Endothelial cell of umbilical vein (primary cell): ENCODE data around the gene GPAT3. TPM values are rescaled to one million over a fixed set of nuclear protein-coding genes. Genes with fewer than 3 reads are reported as not detected.
"Not testable (repeated sequence)": the region's sequence is repeated elsewhere in the genome, so short reads cannot be mapped to it uniquely, and the experiment has no call there.

Source experiments
- BruUV-seq: library from RNA; stranded (reverse); fragments of 400-500 nt; replicated peaks from 2 replicates; lab custom pipeline; 2021; lab: Mats Ljungman, UMichigan
- CTCF ChIA-PET: fragments of 300-600, 350-600 bp; sonication (Branson Sonifier 250); formaldehyde crosslinking; loops from one replicate; lab custom pipeline; 2021; ENCODE audit warnings: antibody characterized with exemption, inconsistent platforms; lab: Charles Lee
- POLR2A ChIA-PET: fragments of 300-600, 350-600 bp; sonication (Branson Sonifier 250); formaldehyde crosslinking; loops from one replicate; lab custom pipeline; 2021; ENCODE audit warnings: antibody characterized with exemption, inconsistent platforms; lab: Charles Lee
- DNase-seq: peaks from one replicate; pipeline ENCODE4 v3.0.0-alpha.2; 2011; ENCODE audit warnings: low read depth, low spot score
- FAIRE-seq: peaks from 2 replicates; lab custom pipeline; 2011; peaks lifted over from hg19 to GRCh38; lab: Jason Lieb, UNC
- H2AFZ ChIP-seq: 2 replicates; pipeline ENCODE4 v1.6.0; 2012; ENCODE audit warnings: low read depth, low read length, control low read depth, inconsistent platforms
- H3K27ac ChIP-seq: 2 replicates; pipeline ENCODE4 v1.5.1; 2011; ENCODE audit warnings: low read depth, mild to moderate bottlenecking, control low read depth, low read length, moderate library complexity; ENCODE audit not compliant: insufficient read depth
- H3K27me3 ChIP-seq, 2 experiments: 2 replicates each; pipeline versions ENCODE4 v1.6.0 to v1.6.1; 2011; ENCODE audit warnings: low read length in 2 of 2, mixed read lengths in 1 of 2; ENCODE audit not compliant: control insufficient read depth in 2 of 2, insufficient read depth in 2 of 2
- H3K36me3 ChIP-seq, 2 experiments: 2 replicates in 1 of 2; 3 replicates in 1 of 2; pipeline ENCODE4 v1.5.1; 2011; ENCODE audit warnings: low read length in 2 of 2, mild to moderate bottlenecking in 1 of 2, moderate library complexity in 1 of 2; ENCODE audit not compliant: control insufficient read depth in 2 of 2, insufficient read depth in 2 of 2; ENCODE audit errors: extremely low read depth in 1 of 2
- H3K4me1 ChIP-seq: 3 replicates; pipeline ENCODE4 v1.5.1; 2011; ENCODE audit warnings: mild to moderate bottlenecking, low read length; ENCODE audit not compliant: control insufficient read depth, insufficient read depth; ENCODE audit errors: extremely low read depth
- H3K4me2 ChIP-seq: 2 replicates; pipeline ENCODE4 v1.6.1; 2011; ENCODE audit warnings: low read length, control low read depth, mixed read lengths; ENCODE audit not compliant: insufficient read depth
- H3K4me3 ChIP-seq, 3 experiments: fragments of 200-600 bp in 1 of 3; sonication (generic), shearing (Covaris generic) in 1 of 3; replicated peaks in 1 of 3; 2 replicates each; pipeline ENCODE4 v1.5.1; 2011 to 2016; ENCODE audit warnings: control low read depth in 3 of 3, low read length in 3 of 3, mild to moderate bottlenecking in 2 of 3, inconsistent platforms in 1 of 3, low read depth in 1 of 3, moderate library complexity in 1 of 3; ENCODE audit not compliant: insufficient read depth in 1 of 3
- H3K79me2 ChIP-seq: 2 replicates; pipeline ENCODE4 v1.6.0; 2012; ENCODE audit warnings: low read length, inconsistent platforms; ENCODE audit not compliant: control insufficient read depth, insufficient read depth
- H3K9ac ChIP-seq: replicated peaks from 2 replicates; pipeline ENCODE3; 2011; ENCODE audit warnings: low read length, control low read depth; ENCODE audit not compliant: insufficient read depth; ENCODE audit errors: extremely low read depth
- H3K9me1 ChIP-seq: replicated peaks from 3 replicates; pipeline ENCODE4 v1.6.0; 2011; ENCODE audit warnings: mild to moderate bottlenecking, low read length; ENCODE audit not compliant: control insufficient read depth, insufficient read depth; ENCODE audit errors: extremely low read depth
- H3K9me3 ChIP-seq: replicated peaks from 2 replicates; pipeline ENCODE4 v1.5.1; 2012; ENCODE audit warnings: low read length, inconsistent platforms; ENCODE audit not compliant: control insufficient read depth, insufficient read depth
- H4K20me1 ChIP-seq: replicated peaks from 2 replicates; pipeline ENCODE3; 2011; ENCODE audit warnings: mild to moderate bottlenecking, low read length; ENCODE audit not compliant: control insufficient read depth, insufficient read depth; ENCODE audit errors: extremely low read depth
- MYC ChIP-seq: IDR thresholded peaks from one replicate; pipeline ENCODE4 v1.6.1; 2011; ENCODE audit warnings: mild to moderate bottlenecking, low read depth, low read length
- POLR2A ChIP-seq: IDR thresholded peaks from 2 replicates; pipeline ENCODE4 v1.6.1; 2012; ENCODE audit warnings: low read depth, mild to moderate bottlenecking, control low read depth, low read length
- dilution Hi-C: fragments of 300-500 bp; cut with MboI; formaldehyde crosslinking; loops from one replicate; pipeline ENCODE4 v1.15.0; 2019; ENCODE audit warnings: low sequenced_read_pairs; ENCODE audit not compliant: extremely low pct_ligation_motif_present
- intact Hi-C: fragments of 100-400 bp; cut with micrococcal nuclease; formaldehyde crosslinking; loops from one replicate; pipeline ENCODE4 v1.10.0; 2022
- polyA plus RNA-seq, 4 experiments: library from polyadenylated mRNA; depleted of rRNA in 3 of 4; stranded (reverse) in 3 of 4; unstranded in 1 of 4; fragments of >200 nt; gene quantifications; 2 replicates each; pipeline versions ENCODE4 v1.2.1 to v1.2.3, GENCODE V29; 2011 to 2012; ENCODE audit warnings: missing spikeins in 1 of 4
- total RNA-seq: library from RNA; stranded (reverse); gene quantifications from 2 replicates; pipeline ENCODE4 v1.2.3, GENCODE V29; 2021
- TF ChIP-seq, protein P1 (sequence below), 2 donors: IDR thresholded peaks; 1 replicate in 1 of 2; 2 replicates in 1 of 2; pipeline ENCODE4 v1.5.1; 2011; ENCODE audit warnings: low read length in 2 of 2, mild to moderate bottlenecking in 2 of 2, moderate library complexity in 2 of 2, control low read depth in 1 of 2, inconsistent platforms in 1 of 2, low read depth in 1 of 2; ENCODE audit not compliant: insufficient read depth in 1 of 2; ENCODE audit errors: extremely low read depth in 1 of 2

The GPAT3 gene
- total and polyA plus RNA-seq, 2 donors (not counting 3 experiments of a cell fraction or from before 2014, with no cell fraction given): 0.36 to 2.1 TPM

DNA sequence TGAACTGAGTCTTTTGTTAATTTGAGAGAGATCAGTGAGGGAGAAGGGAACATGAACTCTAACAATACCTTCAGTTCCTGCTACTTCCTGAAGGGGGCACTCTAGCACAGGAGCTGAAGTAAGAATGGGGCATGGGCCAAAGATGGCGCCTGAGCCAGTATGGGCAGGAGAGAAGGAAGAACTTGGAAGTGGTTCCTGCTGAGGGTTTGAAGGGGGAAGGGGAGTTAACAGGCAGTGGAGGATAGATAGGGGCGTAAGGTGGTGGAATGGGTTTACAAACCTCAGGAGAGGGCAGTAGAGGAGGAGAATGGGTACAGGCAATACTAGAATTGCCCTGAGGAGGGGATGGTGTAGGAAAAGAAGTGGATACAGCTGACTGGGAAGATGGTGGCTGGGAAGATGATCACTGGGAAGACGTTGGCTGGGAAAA, 26.7 kb upstream of the GPAT3 start:
- TF ChIP-seq, protein P1, sequence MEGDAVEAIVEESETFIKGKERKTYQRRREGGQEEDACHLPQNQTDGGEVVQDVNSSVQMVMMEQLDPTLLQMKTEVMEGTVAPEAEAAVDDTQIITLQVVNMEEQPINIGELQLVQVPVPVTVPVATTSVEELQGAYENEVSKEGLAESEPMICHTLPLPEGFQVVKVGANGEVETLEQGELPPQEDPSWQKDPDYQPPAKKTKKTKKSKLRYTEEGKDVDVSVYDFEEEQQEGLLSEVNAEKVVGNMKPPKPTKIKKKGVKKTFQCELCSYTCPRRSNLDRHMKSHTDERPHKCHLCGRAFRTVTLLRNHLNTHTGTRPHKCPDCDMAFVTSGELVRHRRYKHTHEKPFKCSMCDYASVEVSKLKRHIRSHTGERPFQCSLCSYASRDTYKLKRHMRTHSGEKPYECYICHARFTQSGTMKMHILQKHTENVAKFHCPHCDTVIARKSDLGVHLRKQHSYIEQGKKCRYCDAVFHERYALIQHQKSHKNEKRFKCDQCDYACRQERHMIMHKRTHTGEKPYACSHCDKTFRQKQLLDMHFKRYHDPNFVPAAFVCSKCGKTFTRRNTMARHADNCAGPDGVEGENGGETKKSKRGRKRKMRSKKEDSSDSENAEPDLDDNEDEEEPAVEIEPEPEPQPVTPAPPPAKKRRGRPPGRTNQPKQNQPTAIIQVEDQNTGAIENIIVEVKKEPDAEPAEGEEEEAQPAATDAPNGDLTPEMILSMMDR (IDR thresholded peaks at IDR 0.05; ENCODE audit: extremely low read depth in 1 of 2, insufficient read depth in 1 of 2, low read depth in 1 of 2, low read length in 2 of 2): peak; percentile 54 to 58
- CTCF ChIA-PET: interaction anchor here (0.6 to 5.5 kb wide), 14 partner anchors 11 to 1019 kb away, joined by 3 to 81 read pairs (median 4); partner anchors contain the start of genes COQ2 and GPAT3
- H3K27ac ChIP-seq, H3K27me3 ChIP-seq, H3K4me2 ChIP-seq, H3K79me2 ChIP-seq, dilution Hi-C loops, H3K36me3 ChIP-seq, H3K9ac ChIP-seq, H3K4me1 ChIP-seq, H3K9me3 ChIP-seq, BruUV-seq, H3K4me3 ChIP-seq, H3K9me1 ChIP-seq, H4K20me1 ChIP-seq: not testable (repeated sequence)
- DNase-seq (peak; percentile 43), FAIRE-seq (peak; percentile 63)
- H2AFZ ChIP-seq: peak overlapping the region; percentile 97
- POLR2A ChIA-PET: interaction anchor here (0.6 kb wide), 1 partner anchor 121 kb away, joined by 3 read pairs; no protein-coding TSS in a partner anchor
- intact Hi-C loops: loop anchor here (1.0 to 10.0 kb wide), 3 partner anchors 131 to 996 kb away; no protein-coding TSS in a partner anchor

DNA sequence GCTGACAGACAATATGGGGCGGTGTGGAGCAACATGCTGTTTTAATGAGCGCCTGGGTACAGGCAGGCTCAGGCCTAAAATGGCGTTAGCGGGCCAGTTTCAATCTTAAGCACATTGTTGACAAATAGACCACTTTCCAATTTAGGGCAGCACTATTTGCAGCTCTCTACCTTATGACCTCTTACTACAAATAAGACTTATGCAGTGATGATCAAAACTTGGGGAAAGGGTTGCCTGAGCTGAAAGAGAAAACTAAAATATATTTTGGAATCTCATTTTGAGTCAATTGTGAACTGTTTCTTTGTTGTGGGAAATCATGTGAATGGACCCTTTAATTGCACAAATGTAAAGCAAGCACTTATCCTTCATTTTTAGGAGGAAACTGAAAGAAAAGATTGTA, 25.5 kb upstream of the GPAT3 start:
- no peaks in the 10 kb centered on the region for H3K27me3 ChIP-seq
- FAIRE-seq: no peak
- intact Hi-C loops (no loop called here), dilution Hi-C loops (no loop called here)
- no peak overlapping the region for H3K4me2 ChIP-seq
- H3K9ac ChIP-seq: no peak overlapping the region
- no peak overlapping the region for H2AFZ ChIP-seq
- H3K9me3 ChIP-seq: no peaks in the 10 kb centered on the region
- CTCF ChIA-PET: interaction anchor here (1.2 to 5.5 kb wide), 3 partner anchors 28 to 135 kb away, joined by 3 to 81 read pairs (median 14); no protein-coding TSS in a partner anchor
- H3K4me1 ChIP-seq: no peaks in the 10 kb centered on the region
- DNase-seq: no peak
- POLR2A ChIA-PET: no interaction called here
- BruUV-seq: no TSS peak
- no peaks in the 10 kb centered on the region for H4K20me1 ChIP-seq
- no peak overlapping the region for H3K27ac ChIP-seq
- H3K4me3 ChIP-seq: no peak overlapping the region
- no peaks in the 10 kb centered on the region for H3K9me1 ChIP-seq
- TF ChIP-seq, protein P1 (IDR thresholded peaks at IDR 0.05; ENCODE audit: extremely low read depth in 1 of 2, insufficient read depth in 1 of 2, low read depth in 1 of 2, low read length in 2 of 2): no peak
- no peak for TF ChIP-seq MYC
- TF ChIP-seq POLR2A: no peak
- H3K79me2 ChIP-seq: no peaks in the 10 kb centered on the region
- no peaks in the 10 kb centered on the region for H3K36me3 ChIP-seq
